HG03025 (cell line): Measurements from ENCODE around the gene AUH.
A peak's percentile ranks its signal among the peaks of the same experiment; 100 is the strongest.

ENCODE experiments used
- ATAC-seq: cut with Tn5 transposase; IDR thresholded peaks from one replicate; pipeline ENCODE4 v1.9.1; 2021; ENCODE audit warnings: mild to moderate bottlenecking, moderate library complexity; ENCODE audit not compliant: unreplicated experiment, low FRiP score

Gene AUH

GRCh38 chr9:91193658-91194391, 167.9 kb downstream of the AUH start:
- ATAC-seq = peak; percentile 70

GRCh38 chr9:91193087-91193657, 168.5 kb downstream of the AUH start:
- peak; percentile 29 for ATAC-seq

- ATAC-seq = no peak
Observed at GRCh38 chr9:91192381-91193086, 169.2 kb downstream of the AUH start.

GRCh38 chr9:91191411-91192380, 170.0 kb downstream of the AUH start:
- ATAC-seq = no peak

- ATAC-seq = no peak
Observed at GRCh38 chr9:91190062-91190461, 171.7 kb downstream of the AUH start.

GRCh38 chr9:91188719-91189590, 172.8 kb downstream of the AUH start:
- no peak for ATAC-seq

- no peak for ATAC-seq
Observed at GRCh38 chr9:91187965-91188344, 173.8 kb downstream of the AUH start.

- ATAC-seq = no peak
Observed at GRCh38 chr9:91187311-91187964, 174.3 kb downstream of the AUH start.

GRCh38 chr9:91186632-91187108, 175.0 kb downstream of the AUH start:
- no peak for ATAC-seq

GRCh38 chr9:91185193-91185886, 176.4 kb downstream of the AUH start:
- ATAC-seq = no peak

GRCh38 chr9:91182429-91183225, 179.1 kb downstream of the AUH start:
- ATAC-seq = no peak

GRCh38 chr9:91181541-91181940, 180.2 kb downstream of the AUH start:
- ATAC-seq = no peak

- no peak for ATAC-seq
Observed at GRCh38 chr9:91180930-91181268, 180.8 kb downstream of the AUH start.

GRCh38 chr9:91180240-91180929, 181.3 kb downstream of the AUH start:
- no peak for ATAC-seq

GRCh38 chr9:91179237-91180138, 182.2 kb downstream of the AUH start:
- ATAC-seq = no peak
